Endothelial cell of umbilical vein (primary cell): Measurements from ENCODE around the gene P2RY11. TPM values are rescaled to one million over a fixed set of nuclear protein-coding genes. Genes with fewer than 3 reads are reported as not detected.

Experiments
- BruUV-seq: library from RNA; stranded (reverse); fragments of 400-500 nt; replicated peaks from 2 replicates; lab custom pipeline; 2021; lab: Mats Ljungman, UMichigan
- CTCF ChIA-PET: fragments of 300-600, 350-600 bp; sonication (Branson Sonifier 250); formaldehyde crosslinking; loops from one replicate; lab custom pipeline; 2021; ENCODE audit warnings: antibody characterized with exemption, inconsistent platforms; lab: Charles Lee
- POLR2A ChIA-PET: fragments of 300-600, 350-600 bp; sonication (Branson Sonifier 250); formaldehyde crosslinking; loops from one replicate; lab custom pipeline; 2021; ENCODE audit warnings: antibody characterized with exemption, inconsistent platforms; lab: Charles Lee
- DNase-seq: peaks from one replicate; pipeline ENCODE4 v3.0.0-alpha.2; 2011; ENCODE audit warnings: low read depth, low spot score
- FAIRE-seq: peaks from 2 replicates; lab custom pipeline; 2011; peaks lifted over from hg19 to GRCh38; lab: Jason Lieb, UNC
- H2AFZ ChIP-seq: 2 replicates; pipeline ENCODE4 v1.6.0; 2012; ENCODE audit warnings: low read depth, low read length, control low read depth, inconsistent platforms
- H3K27ac ChIP-seq: 2 replicates; pipeline ENCODE4 v1.5.1; 2011; ENCODE audit warnings: low read depth, mild to moderate bottlenecking, control low read depth, low read length, moderate library complexity; ENCODE audit not compliant: insufficient read depth
- H3K27me3 ChIP-seq, 2 experiments: 2 replicates each; pipeline versions ENCODE4 v1.6.0 to v1.6.1; 2011; ENCODE audit warnings: low read length in 2 of 2, mixed read lengths in 1 of 2; ENCODE audit not compliant: control insufficient read depth in 2 of 2, insufficient read depth in 2 of 2
- H3K36me3 ChIP-seq, 2 experiments: 2 replicates in 1 of 2; 3 replicates in 1 of 2; pipeline ENCODE4 v1.5.1; 2011; ENCODE audit warnings: low read length in 2 of 2, mild to moderate bottlenecking in 1 of 2, moderate library complexity in 1 of 2; ENCODE audit not compliant: control insufficient read depth in 2 of 2, insufficient read depth in 2 of 2; ENCODE audit errors: extremely low read depth in 1 of 2
- H3K4me1 ChIP-seq: 3 replicates; pipeline ENCODE4 v1.5.1; 2011; ENCODE audit warnings: mild to moderate bottlenecking, low read length; ENCODE audit not compliant: control insufficient read depth, insufficient read depth; ENCODE audit errors: extremely low read depth
- H3K4me2 ChIP-seq: 2 replicates; pipeline ENCODE4 v1.6.1; 2011; ENCODE audit warnings: low read length, control low read depth, mixed read lengths; ENCODE audit not compliant: insufficient read depth
- H3K4me3 ChIP-seq, 3 experiments: fragments of 200-600 bp in 1 of 3; sonication (generic), shearing (Covaris generic) in 1 of 3; replicated peaks in 1 of 3; 2 replicates each; pipeline ENCODE4 v1.5.1; 2011 to 2016; ENCODE audit warnings: control low read depth in 3 of 3, low read length in 3 of 3, mild to moderate bottlenecking in 2 of 3, inconsistent platforms in 1 of 3, low read depth in 1 of 3, moderate library complexity in 1 of 3; ENCODE audit not compliant: insufficient read depth in 1 of 3
- H3K79me2 ChIP-seq: 2 replicates; pipeline ENCODE4 v1.6.0; 2012; ENCODE audit warnings: low read length, inconsistent platforms; ENCODE audit not compliant: control insufficient read depth, insufficient read depth
- H3K9ac ChIP-seq: replicated peaks from 2 replicates; pipeline ENCODE3; 2011; ENCODE audit warnings: low read length, control low read depth; ENCODE audit not compliant: insufficient read depth; ENCODE audit errors: extremely low read depth
- H3K9me1 ChIP-seq: replicated peaks from 3 replicates; pipeline ENCODE4 v1.6.0; 2011; ENCODE audit warnings: mild to moderate bottlenecking, low read length; ENCODE audit not compliant: control insufficient read depth, insufficient read depth; ENCODE audit errors: extremely low read depth
- H3K9me3 ChIP-seq: replicated peaks from 2 replicates; pipeline ENCODE4 v1.5.1; 2012; ENCODE audit warnings: low read length, inconsistent platforms; ENCODE audit not compliant: control insufficient read depth, insufficient read depth
- H4K20me1 ChIP-seq: replicated peaks from 2 replicates; pipeline ENCODE3; 2011; ENCODE audit warnings: mild to moderate bottlenecking, low read length; ENCODE audit not compliant: control insufficient read depth, insufficient read depth; ENCODE audit errors: extremely low read depth
- CTCF ChIP-seq, 2 donors: IDR thresholded peaks; 1 replicate in 1 of 2; 2 replicates in 1 of 2; pipeline ENCODE4 v1.5.1; 2011; ENCODE audit warnings: low read length in 2 of 2, mild to moderate bottlenecking in 2 of 2, moderate library complexity in 2 of 2, control low read depth in 1 of 2, inconsistent platforms in 1 of 2, low read depth in 1 of 2; ENCODE audit not compliant: insufficient read depth in 1 of 2; ENCODE audit errors: extremely low read depth in 1 of 2
- GATA2 ChIP-seq: IDR thresholded peaks from 2 replicates; pipeline ENCODE4 v1.7.0; 2011; ENCODE audit warnings: low read depth, mild to moderate bottlenecking, moderate library complexity, mixed read lengths, low read length; ENCODE audit not compliant: insufficient read length, insufficient read depth
- JUN ChIP-seq: IDR thresholded peaks from 2 replicates; pipeline ENCODE4 v1.6.1; 2011; ENCODE audit warnings: borderline replicate concordance, low read depth; ENCODE audit not compliant: insufficient read length, insufficient read depth
- MAX ChIP-seq: IDR thresholded peaks from 2 replicates; pipeline ENCODE4 v1.6.1; 2011; ENCODE audit not compliant: insufficient read depth, insufficient read length
- POLR2A ChIP-seq: IDR thresholded peaks from 2 replicates; pipeline ENCODE4 v1.6.1; 2012; ENCODE audit warnings: low read depth, mild to moderate bottlenecking, control low read depth, low read length
- dilution Hi-C: fragments of 300-500 bp; cut with MboI; formaldehyde crosslinking; loops from one replicate; pipeline ENCODE4 v1.15.0; 2019; ENCODE audit warnings: low sequenced_read_pairs; ENCODE audit not compliant: extremely low pct_ligation_motif_present
- intact Hi-C: fragments of 100-400 bp; cut with micrococcal nuclease; formaldehyde crosslinking; loops from one replicate; pipeline ENCODE4 v1.10.0; 2022
- polyA plus RNA-seq, 4 experiments: library from polyadenylated mRNA; depleted of rRNA in 3 of 4; stranded (reverse) in 3 of 4; unstranded in 1 of 4; fragments of >200 nt; gene quantifications; 2 replicates each; pipeline versions ENCODE4 v1.2.1 to v1.2.3, GENCODE V29; 2011 to 2012; ENCODE audit warnings: missing spikeins in 1 of 4
- total RNA-seq: library from RNA; stranded (reverse); gene quantifications from 2 replicates; pipeline ENCODE4 v1.2.3, GENCODE V29; 2021

P2RY11 gene
- total and polyA plus RNA-seq, 2 donors (not counting 3 experiments of a cell fraction or from before 2014, with no cell fraction given): 3.6 to 14.6 TPM

- H3K4me1 ChIP-seq: no peaks in the 10 kb centered on the region
- H2AFZ ChIP-seq: no peak overlapping the region
- no TSS peak for BruUV-seq
- no peak overlapping the region for H3K9ac ChIP-seq
- H3K4me3 ChIP-seq: no peak overlapping the region
- H3K27ac ChIP-seq: no peak overlapping the region
- FAIRE-seq (no peak), DNase-seq (no peak)
- ChIA-PET CTCF (interaction anchor here (1.5 kb wide), 1 partner anchor 13 kb away, joined by 5 read pairs; no protein-coding TSS in a partner anchor), POLR2A (no interaction called here)
- H3K36me3 ChIP-seq: peaks cover 6 to 43% of the 10 kb centered on the region in 2 experiments
- no peak for TF ChIP-seq GATA2
- no peak for TF ChIP-seq JUN
- no peak for TF ChIP-seq CTCF (IDR thresholded peaks at IDR 0.05; ENCODE audit: extremely low read depth in 1 of 2, insufficient read depth in 1 of 2, low read depth in 1 of 2, low read length in 2 of 2)
- no peak for TF ChIP-seq POLR2A
- TF ChIP-seq MAX: no peak
- H3K9me3 ChIP-seq: no peaks in the 10 kb centered on the region
- H3K79me2 ChIP-seq: no peaks in the 10 kb centered on the region
- H4K20me1 ChIP-seq: no peaks in the 10 kb centered on the region
- intact Hi-C loops (no loop called here), dilution Hi-C loops (no loop called here)
- no peaks in the 10 kb centered on the region for H3K27me3 ChIP-seq
- no peaks in the 10 kb centered on the region for H3K9me1 ChIP-seq
- no peak overlapping the region for H3K4me2 ChIP-seq
These were observed 22.5 kb downstream of the P2RY11 start for GRCh38 chr19:10134040-10134439.
